Cardiac muscle cell (in vitro differentiated cells and primary cell): ENCODE measurements around the gene SCAANT1. TPM values are rescaled to one million over a fixed set of nuclear protein-coding genes. Genes with fewer than 3 reads are reported as not detected.

Experiments
- DNase-seq, 2 donors: peaks; one replicate each; pipeline versions ENCODE4 v3.0.0 to v3.0.0-alpha.2; 2010 to 2017; ENCODE audit warnings: low read depth in 1 of 2, low spot score in 1 of 2
- H3K27ac ChIP-seq: fragments of 200-600 bp; sonication (generic); 2 replicates; pipeline ENCODE4 v1.5.1; 2016
- H3K27me3 ChIP-seq: fragments of 200-600 bp; sonication (generic); 2 replicates; pipeline ENCODE4 v1.6.0; 2016; ENCODE audit warnings: control low read depth
- H3K36me3 ChIP-seq: fragments of 200-600 bp; sonication (generic); 2 replicates; pipeline ENCODE4 v1.5.1; 2016; ENCODE audit warnings: control low read depth
- H3K4me1 ChIP-seq: fragments of 200-600 bp; sonication (generic); 2 replicates; pipeline ENCODE4 v1.8.1; 2017; ENCODE audit warnings: low read depth, mild to moderate bottlenecking, mixed run types
- H3K4me3 ChIP-seq: fragments of 200-600 bp; sonication (generic); 2 replicates; pipeline ENCODE4 v1.5.1; 2016; ENCODE audit warnings: mild to moderate bottlenecking
- H3K9me3 ChIP-seq: fragments of 200-600 bp; sonication (generic); 2 replicates; pipeline ENCODE4 v1.5.1; 2017; ENCODE audit warnings: low read depth, mild to moderate bottlenecking, control low read depth
- polyA plus RNA-seq: library from polyadenylated mRNA; unstranded; fragments of >200 nt; fragmentation: Nextera tagmentation; extraction: Ambion mirVana; gene quantifications from 2 replicates; pipeline ENCODE4 v1.2.1, GENCODE V29; 2016
- total RNA-seq: library from RNA; depleted of rRNA; stranded (reverse); fragments of >200 nt; gene quantifications from 2 replicates; pipeline ENCODE4 v1.2.3, GENCODE V29; 2016
- TF ChIP-seq, protein P1 (sequence below): IDR thresholded peaks from 2 replicates; pipeline ENCODE4 v1.5.1; 2012; ENCODE audit warnings: low read depth, mild to moderate bottlenecking, low read length

SCAANT1 gene
- total and polyA plus RNA-seq, 2 experiments from 2014 or later, result not detected

DNA sequence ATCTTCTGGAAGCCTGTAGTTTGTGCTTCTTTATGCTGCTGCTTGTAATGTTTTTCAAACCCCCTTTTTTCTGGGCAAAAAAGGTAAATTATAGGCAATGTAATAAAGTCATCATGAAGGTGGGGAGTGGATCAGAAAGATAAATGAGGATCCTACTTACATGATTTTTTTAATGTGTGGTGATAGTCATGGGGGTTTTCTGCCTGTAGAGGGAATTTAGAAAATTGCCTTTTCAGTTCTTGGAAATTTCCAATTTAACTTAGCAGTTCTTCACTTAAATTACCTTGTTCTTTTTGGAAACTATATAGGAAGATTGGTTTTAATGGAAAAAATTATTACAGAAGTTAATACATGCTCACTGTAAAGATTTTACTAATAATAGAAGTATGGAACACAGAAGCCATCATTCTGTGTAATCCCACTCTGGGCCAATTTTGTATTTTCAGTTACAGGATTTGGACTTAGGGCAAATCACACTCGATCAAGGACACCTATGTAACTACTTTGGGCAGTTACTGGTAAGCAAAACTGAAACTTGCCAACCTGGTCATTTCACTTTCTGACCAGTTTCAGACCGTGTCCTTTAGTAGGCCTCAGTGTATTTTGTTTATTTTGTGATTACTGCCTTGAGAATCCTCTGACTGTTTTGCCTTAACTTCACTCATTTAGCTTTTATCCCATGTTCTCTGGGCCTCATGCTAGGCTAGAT, 10.5 kb upstream of the SCAANT1 start:
- Histone ChIP-seq H3K27me3 (no peaks in the 10 kb centered on the region), H3K36me3 (no peaks in the 10 kb centered on the region), H3K4me3 (no peak overlapping the region), H3K27ac (no peak overlapping the region), H3K9me3 (no peaks in the 10 kb centered on the region), H3K4me1 (no peaks in the 10 kb centered on the region)
- DNase-seq, result no peak
- TF ChIP-seq, protein P1, sequence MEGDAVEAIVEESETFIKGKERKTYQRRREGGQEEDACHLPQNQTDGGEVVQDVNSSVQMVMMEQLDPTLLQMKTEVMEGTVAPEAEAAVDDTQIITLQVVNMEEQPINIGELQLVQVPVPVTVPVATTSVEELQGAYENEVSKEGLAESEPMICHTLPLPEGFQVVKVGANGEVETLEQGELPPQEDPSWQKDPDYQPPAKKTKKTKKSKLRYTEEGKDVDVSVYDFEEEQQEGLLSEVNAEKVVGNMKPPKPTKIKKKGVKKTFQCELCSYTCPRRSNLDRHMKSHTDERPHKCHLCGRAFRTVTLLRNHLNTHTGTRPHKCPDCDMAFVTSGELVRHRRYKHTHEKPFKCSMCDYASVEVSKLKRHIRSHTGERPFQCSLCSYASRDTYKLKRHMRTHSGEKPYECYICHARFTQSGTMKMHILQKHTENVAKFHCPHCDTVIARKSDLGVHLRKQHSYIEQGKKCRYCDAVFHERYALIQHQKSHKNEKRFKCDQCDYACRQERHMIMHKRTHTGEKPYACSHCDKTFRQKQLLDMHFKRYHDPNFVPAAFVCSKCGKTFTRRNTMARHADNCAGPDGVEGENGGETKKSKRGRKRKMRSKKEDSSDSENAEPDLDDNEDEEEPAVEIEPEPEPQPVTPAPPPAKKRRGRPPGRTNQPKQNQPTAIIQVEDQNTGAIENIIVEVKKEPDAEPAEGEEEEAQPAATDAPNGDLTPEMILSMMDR, result no peak

DNA sequence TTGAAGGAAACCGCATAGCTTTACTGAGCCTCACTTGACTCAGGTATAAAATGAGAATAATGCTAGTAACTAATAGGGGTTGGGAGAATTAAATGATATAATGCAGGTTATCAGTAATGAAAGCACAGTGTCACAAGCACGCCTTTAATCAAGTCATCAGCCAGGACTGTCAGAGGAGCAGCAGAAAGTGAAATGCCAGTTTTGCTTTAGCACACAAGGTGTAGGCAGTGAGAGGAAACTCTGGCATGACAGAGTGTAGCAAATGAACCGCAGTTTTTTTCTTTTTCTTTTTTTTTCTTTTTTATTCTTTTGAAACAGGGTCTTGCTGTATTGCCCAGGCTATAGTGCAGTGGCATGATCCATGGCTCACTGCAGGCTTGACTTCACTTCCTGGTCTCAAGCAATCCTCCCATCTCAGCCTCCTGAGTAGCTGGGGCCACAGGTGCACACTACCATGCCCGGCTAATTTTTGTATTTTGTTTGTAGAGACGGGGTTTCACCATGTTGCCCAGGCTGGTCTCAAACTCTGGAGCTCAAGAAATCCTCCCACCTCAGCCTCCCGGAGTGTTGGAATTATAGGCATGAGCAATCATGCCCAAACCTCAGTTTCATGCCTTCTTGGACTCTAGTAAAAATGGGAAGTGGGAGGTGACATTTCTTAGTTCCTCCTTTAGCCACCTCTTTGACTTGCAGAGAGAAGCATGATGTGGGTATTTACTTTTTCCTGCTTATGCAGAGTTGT, 9.7 kb upstream of the SCAANT1 start:
- Histone ChIP-seq H3K4me1 (no peaks in the 10 kb centered on the region), H3K27me3 (no peaks in the 10 kb centered on the region), H3K4me3 (no peak overlapping the region), H3K27ac (no peak overlapping the region), H3K9me3 (no peaks in the 10 kb centered on the region), H3K36me3 (no peaks in the 10 kb centered on the region)
- TF ChIP-seq, protein P1, result no peak
- no peak for DNase-seq

DNA sequence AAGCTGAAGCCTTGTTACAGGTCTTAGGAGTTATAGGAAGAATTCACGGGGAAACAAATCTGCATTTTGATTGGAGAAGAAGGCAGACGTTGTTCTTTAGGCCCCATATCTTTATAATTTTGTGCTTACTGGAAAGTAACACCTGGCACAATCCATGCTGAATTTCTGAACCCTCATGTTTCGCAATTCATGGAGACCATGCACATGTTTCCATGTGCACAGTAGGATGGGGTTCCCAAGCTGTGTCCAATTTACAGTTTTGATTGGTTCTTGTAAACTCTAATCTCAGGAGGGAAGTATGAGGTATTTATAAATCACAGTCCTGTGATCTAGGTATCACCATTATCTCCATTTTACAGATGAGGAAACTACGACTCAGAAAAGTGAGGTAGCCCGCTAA, 7.8 kb upstream of the SCAANT1 start:
- H3K27ac ChIP-seq, result no peak overlapping the region
- no peak overlapping the region for H3K4me3 ChIP-seq
- H3K36me3 ChIP-seq, result peaks cover 5% of the 10 kb centered on the region
- no peaks in the 10 kb centered on the region for H3K27me3 ChIP-seq
- H3K4me1 ChIP-seq, result no peaks in the 10 kb centered on the region
- TF ChIP-seq, protein P1, result no peak
- H3K9me3 ChIP-seq, result no peaks in the 10 kb centered on the region
- DNase-seq, result no peak

DNA sequence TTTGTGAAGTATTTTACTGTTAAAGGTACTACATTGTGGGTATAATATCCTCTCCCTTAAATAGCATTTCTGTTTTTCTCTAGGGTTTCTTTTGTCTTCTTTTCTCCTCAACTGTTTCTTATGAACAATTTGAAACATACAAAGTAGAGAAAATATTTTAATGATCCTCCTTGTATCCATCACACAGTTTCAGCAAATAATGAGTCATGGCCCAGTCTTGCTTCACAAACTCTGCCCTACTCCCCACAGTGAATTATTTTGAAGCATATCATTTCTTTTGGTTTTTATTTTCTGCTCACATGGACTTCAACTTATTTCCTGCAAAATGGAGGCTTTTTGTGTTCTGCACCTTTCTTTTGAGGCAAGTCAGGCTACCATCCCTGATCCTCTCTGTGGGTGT, 6.1 kb upstream of the SCAANT1 start:
- peak in 1 of 2 donors; percentile 32 for DNase-seq
- Histone ChIP-seq H3K4me1 (no peaks in the 10 kb centered on the region), H3K27ac (no peak overlapping the region), H3K4me3 (no peak overlapping the region), H3K9me3 (no peaks in the 10 kb centered on the region), H3K27me3 (peaks cover 3% of the 10 kb centered on the region), H3K36me3 (peaks cover 5% of the 10 kb centered on the region)
- TF ChIP-seq, protein P1, result no peak

DNA sequence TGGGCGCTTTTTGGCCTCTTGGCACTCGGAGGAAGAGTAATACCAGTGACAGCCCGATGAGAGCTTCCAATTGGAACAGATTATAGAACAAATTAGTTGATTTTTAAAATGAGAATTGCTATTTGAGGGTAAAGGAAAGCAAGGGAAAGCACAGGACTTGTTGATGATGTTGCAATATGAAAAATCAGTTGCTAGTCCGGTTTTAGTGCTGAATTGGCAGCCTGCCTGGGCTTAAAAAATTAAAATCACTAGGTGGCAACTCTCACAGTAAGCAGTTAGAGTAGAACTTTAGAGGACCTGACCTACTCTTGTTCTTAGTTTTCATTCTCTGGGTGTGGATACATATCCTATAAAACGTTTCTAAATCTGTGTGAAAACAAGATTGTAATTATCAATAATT, 2.1 kb upstream of the SCAANT1 start:
- Histone ChIP-seq H3K4me1 (peaks cover 3% of the 10 kb centered on the region), H3K9me3 (no peaks in the 10 kb centered on the region), H3K36me3 (peaks cover 5% of the 10 kb centered on the region), H3K27ac (no peak overlapping the region), H3K4me3 (no peak overlapping the region), H3K27me3 (peaks cover 3% of the 10 kb centered on the region)
- peak in 1 of 2 donors; percentile 78 for DNase-seq
- TF ChIP-seq, protein P1, result peak; percentile 8
